Left ventricle myocardium inferior (tissue), 1 donor: ENCODE results near the gene MYH3. TPM values are rescaled to one million over a fixed set of nuclear protein-coding genes. Genes with fewer than 3 reads are reported as not detected.

Source experiments
- DNase-seq: peaks from one replicate; pipeline ENCODE4 v3.0.0-alpha.2; 2020
- H3K27ac ChIP-seq: fragments of 200-600 bp; replicated peaks from 2 replicates; pipeline ENCODE4 v1.8.0; 2021
- H3K27me3 ChIP-seq: fragments of 200-600 bp; 2 replicates; pipeline ENCODE4 v1.8.0; 2021; ENCODE audit warnings: low read depth
- H3K36me3 ChIP-seq: fragments of 200-600 bp; 2 replicates; pipeline ENCODE4 v1.8.0; 2021
- H3K4me1 ChIP-seq: fragments of 200-600 bp; 2 replicates; pipeline ENCODE4 v1.8.0; 2021
- H3K4me3 ChIP-seq: fragments of 200-600 bp; 2 replicates; pipeline ENCODE4 v1.8.0; 2021; ENCODE audit warnings: mild to moderate bottlenecking, moderate library complexity
- H3K9me3 ChIP-seq: fragments of 200-600 bp; replicated peaks from 2 replicates; pipeline ENCODE4 v1.8.0; 2021
- intact Hi-C: fragments of 100-400 bp; cut with micrococcal nuclease; formaldehyde crosslinking; loops from one replicate; pipeline ENCODE4 v1.11.0; 2022
- total RNA-seq: library from RNA; stranded (reverse); fragmentation: NEBNext Ultra II Directional; extraction: Animal tissue kit (Norgen Biotek cat#: 25700); gene quantifications from one replicate; pipeline ENCODE4 v1.2.1, GENCODE V29; 2021
- TF ChIP-seq, protein P1 (sequence below): fragments of 200-600 bp; IDR thresholded peaks from 2 replicates; pipeline ENCODE4 v1.8.0; 2021; ENCODE audit warnings: antibody characterized with exemption, mild to moderate bottlenecking, borderline replicate concordance
- donor health status: DM: no; HTN: yes; CAD: no; lungs with severe emphysema.

Gene MYH3
- total RNA-seq, 1 donor from 2014 or later: 0.88 TPM

DNA sequence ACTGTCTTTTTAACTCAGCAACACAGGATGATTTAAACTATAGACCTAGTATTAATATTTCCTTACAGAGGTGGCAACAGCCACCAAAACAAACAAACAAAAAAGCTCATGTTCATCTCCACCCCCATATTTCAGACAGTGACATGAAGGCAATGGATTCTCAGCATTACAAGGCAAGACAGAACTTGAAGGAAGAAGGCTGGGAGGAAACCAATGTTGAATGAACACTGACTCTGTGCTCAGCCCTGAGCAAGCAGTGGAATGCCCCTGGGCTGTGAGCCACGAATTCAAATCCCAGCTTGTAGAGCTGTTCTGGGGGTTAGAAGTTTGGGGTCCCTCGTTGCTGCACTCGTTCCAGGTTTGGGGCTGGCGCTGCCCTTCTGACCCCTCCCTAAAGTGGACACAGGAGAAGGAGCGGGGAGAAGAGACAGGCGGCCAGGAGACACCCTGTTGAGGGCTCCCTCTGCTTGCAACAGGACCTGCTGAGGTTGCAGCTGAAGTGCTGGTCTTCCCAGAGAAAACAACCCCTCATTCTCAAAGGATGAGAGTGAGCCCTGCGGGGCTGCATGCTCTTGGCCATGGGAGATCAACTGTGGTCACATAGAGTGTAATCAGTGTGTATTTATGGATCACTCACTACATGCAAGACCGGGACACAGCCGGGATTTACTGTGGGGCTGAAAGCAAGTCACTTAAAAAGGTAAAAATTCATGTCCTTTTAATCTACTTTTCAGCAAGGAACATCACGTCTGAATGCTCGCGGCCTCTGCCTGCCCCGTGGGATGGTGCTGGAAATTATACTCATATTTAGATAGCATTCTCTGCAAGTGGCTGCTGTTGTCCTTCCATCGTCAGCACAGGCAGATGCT lies 34.3 kb downstream of the MYH3 start:
- intact Hi-C loops: no loop called here
- TF ChIP-seq, protein P1, sequence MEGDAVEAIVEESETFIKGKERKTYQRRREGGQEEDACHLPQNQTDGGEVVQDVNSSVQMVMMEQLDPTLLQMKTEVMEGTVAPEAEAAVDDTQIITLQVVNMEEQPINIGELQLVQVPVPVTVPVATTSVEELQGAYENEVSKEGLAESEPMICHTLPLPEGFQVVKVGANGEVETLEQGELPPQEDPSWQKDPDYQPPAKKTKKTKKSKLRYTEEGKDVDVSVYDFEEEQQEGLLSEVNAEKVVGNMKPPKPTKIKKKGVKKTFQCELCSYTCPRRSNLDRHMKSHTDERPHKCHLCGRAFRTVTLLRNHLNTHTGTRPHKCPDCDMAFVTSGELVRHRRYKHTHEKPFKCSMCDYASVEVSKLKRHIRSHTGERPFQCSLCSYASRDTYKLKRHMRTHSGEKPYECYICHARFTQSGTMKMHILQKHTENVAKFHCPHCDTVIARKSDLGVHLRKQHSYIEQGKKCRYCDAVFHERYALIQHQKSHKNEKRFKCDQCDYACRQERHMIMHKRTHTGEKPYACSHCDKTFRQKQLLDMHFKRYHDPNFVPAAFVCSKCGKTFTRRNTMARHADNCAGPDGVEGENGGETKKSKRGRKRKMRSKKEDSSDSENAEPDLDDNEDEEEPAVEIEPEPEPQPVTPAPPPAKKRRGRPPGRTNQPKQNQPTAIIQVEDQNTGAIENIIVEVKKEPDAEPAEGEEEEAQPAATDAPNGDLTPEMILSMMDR: no peak
- Histone ChIP-seq H3K4me3 (no peak overlapping the region), H3K4me1 (no peaks in the 10 kb centered on the region), H3K9me3 (no peaks in the 10 kb centered on the region), H3K36me3 (no peaks in the 10 kb centered on the region), H3K27me3 (peaks cover 20% of the 10 kb centered on the region), H3K27ac (no peak overlapping the region)
- no peak for DNase-seq

- Histone ChIP-seq H3K27me3 (peaks cover 20% of the 10 kb centered on the region), H3K27ac (no peak overlapping the region), H3K9me3 (no peaks in the 10 kb centered on the region), H3K4me1 (no peaks in the 10 kb centered on the region), H3K36me3 (no peaks in the 10 kb centered on the region), H3K4me3 (no peak overlapping the region)
- intact Hi-C loops: no loop called here
- TF ChIP-seq, protein P1: no peak
- DNase-seq: no peak
Measured at GRCh38 chr17:10621397-10621796, 35.7 kb downstream of the MYH3 start.

DNA sequence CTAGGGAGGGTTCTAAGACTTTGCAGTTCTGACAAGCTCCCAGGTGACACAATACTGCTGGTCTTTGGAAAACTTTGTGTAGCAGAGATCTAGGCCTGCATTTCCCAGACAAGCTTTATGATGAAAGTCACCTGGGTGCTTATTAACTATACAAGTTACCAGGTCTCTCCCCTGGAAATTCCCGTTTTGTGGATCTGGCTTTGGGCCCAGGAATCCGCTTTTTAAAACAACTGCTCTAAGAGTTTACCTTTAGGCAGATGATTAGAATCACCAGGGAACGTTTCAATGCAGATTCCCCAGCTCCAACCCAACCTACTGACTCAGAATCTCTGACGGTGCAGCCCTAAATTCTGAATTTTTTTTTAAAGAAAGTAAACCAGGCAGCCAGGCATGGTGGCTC lies 36.3 kb downstream of the MYH3 start:
- Histone ChIP-seq H3K4me3 (no peak overlapping the region), H3K36me3 (no peaks in the 10 kb centered on the region), H3K9me3 (no peaks in the 10 kb centered on the region), H3K27me3 (peaks cover 20% of the 10 kb centered on the region), H3K27ac (no peak overlapping the region), H3K4me1 (no peaks in the 10 kb centered on the region)
- TF ChIP-seq, protein P1: no peak
- DNase-seq: no peak
- intact Hi-C loops: no loop called here

DNA sequence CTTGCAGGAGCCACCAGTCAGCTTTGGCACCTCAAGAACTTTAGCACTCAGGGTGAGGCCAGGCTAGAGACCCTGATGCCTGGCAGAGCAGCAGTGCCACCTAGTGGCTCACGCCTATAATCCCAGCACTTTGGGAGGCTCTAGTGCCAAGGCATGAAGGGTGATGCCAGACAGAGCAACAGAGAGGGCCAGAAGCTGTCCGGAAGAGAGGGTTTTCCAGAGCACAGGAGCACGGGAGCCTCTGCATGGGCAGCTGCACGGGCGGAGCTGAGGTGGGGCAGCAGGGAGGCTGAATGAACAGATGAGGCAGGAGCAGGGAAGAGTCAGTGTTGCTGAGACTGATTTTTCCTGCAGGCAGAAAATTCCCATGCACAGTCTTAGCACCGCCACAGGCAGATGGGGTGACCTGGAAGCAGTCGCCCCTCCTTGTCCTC lies 38.9 kb downstream of the MYH3 start:
- no peaks in the 10 kb centered on the region for H3K36me3 ChIP-seq
- intact Hi-C loops: loop anchor here (10.0 kb wide), 1 partner anchor 293 kb away; no protein-coding TSS in a partner anchor
- H3K27me3 ChIP-seq: peaks cover 20% of the 10 kb centered on the region
- H3K9me3 ChIP-seq: no peaks in the 10 kb centered on the region
- H3K4me1 ChIP-seq: peaks cover 6% of the 10 kb centered on the region
- no peak overlapping the region for H3K27ac ChIP-seq
- no peak overlapping the region for H3K4me3 ChIP-seq
- DNase-seq: peak; percentile 39
- TF ChIP-seq, protein P1: peak; percentile 87

- H3K27ac ChIP-seq: no peak overlapping the region
- intact Hi-C loops: loop anchor here (10.0 kb wide), 1 partner anchor 292 kb away; no protein-coding TSS in a partner anchor
- H3K9me3 ChIP-seq: no peaks in the 10 kb centered on the region
- peaks cover 6% of the 10 kb centered on the region for H3K4me1 ChIP-seq
- no peaks in the 10 kb centered on the region for H3K36me3 ChIP-seq
- H3K4me3 ChIP-seq: no peak overlapping the region
- TF ChIP-seq, protein P1: no peak
- H3K27me3 ChIP-seq: peaks cover 19% of the 10 kb centered on the region
- DNase-seq: no peak
Measured at GRCh38 chr17:10617120-10617505, 40.0 kb downstream of the MYH3 start.
